NB4 (cell line): ENCODE results near the gene POM121.
"Not testable (repeated sequence)": the region's sequence is repeated elsewhere in the genome, so short reads cannot be mapped to it uniquely, and the experiment has no call there.

ENCODE experiments used
- DNase-seq: peaks from one replicate; pipeline ENCODE4 v3.0.0; 2010; ENCODE audit warnings: low read depth
- H3K4me3 ChIP-seq: one replicate; pipeline ENCODE4 v1.5.1; 2011; ENCODE audit warnings: mild to moderate bottlenecking, low read depth, low read length, moderate library complexity
- CTCF ChIP-seq: IDR thresholded peaks from one replicate; pipeline ENCODE4 v1.5.1; 2012; ENCODE audit warnings: low read depth, low read length

The POM121 gene

GRCh38 chr7:72946130-72946745, 21.3 kb downstream of the POM121 start:
- H3K4me3 ChIP-seq, DNase-seq: not testable (repeated sequence)
- peak; percentile 8 for TF ChIP-seq CTCF

GRCh38 chr7:72948714-72949113, 23.8 kb downstream of the POM121 start:
- not testable (repeated sequence) for DNase-seq, H3K4me3 ChIP-seq

GRCh38 chr7:72949276-72949675, 24.4 kb downstream of the POM121 start:
- DNase-seq, H3K4me3 ChIP-seq: not testable (repeated sequence)

- not testable (repeated sequence) for H3K4me3 ChIP-seq, DNase-seq
Observed at GRCh38 chr7:72949686-72950085, 24.8 kb downstream of the POM121 start.

GRCh38 chr7:72950432-72950831, 25.5 kb downstream of the POM121 start:
- not testable (repeated sequence) for DNase-seq, H3K4me3 ChIP-seq

- H3K4me3 ChIP-seq = peak overlapping the region; percentile 55
Observed at GRCh38 chr7:72953901-72954562, 29.1 kb downstream of the POM121 start.

GRCh38 chr7:72954563-72955198, 29.8 kb downstream of the POM121 start:
- DNase-seq = not testable (repeated sequence)
- peak overlapping the region; percentile 55 for H3K4me3 ChIP-seq

More at GRCh38 chr7:72953901-72954562, 29.1 kb downstream of the POM121 start:
- DNase-seq = not testable (repeated sequence)

GRCh38 chr7:72960029-72960428, 35.1 kb downstream of the POM121 start:
- not testable (repeated sequence) for H3K4me3 ChIP-seq, DNase-seq

- not testable (repeated sequence) for DNase-seq, H3K4me3 ChIP-seq
Observed at GRCh38 chr7:72960626-72961345, 35.9 kb downstream of the POM121 start.

GRCh38 chr7:72961346-72961650, 36.4 kb downstream of the POM121 start:
- not testable (repeated sequence) for DNase-seq, H3K4me3 ChIP-seq

GRCh38 chr7:72963056-72963455, 38.2 kb downstream of the POM121 start:
- not testable (repeated sequence) for H3K4me3 ChIP-seq, DNase-seq

- not testable (repeated sequence) for DNase-seq, H3K4me3 ChIP-seq
Observed at GRCh38 chr7:72965186-72965975, 40.5 kb downstream of the POM121 start.

- not testable (repeated sequence) for H3K4me3 ChIP-seq, DNase-seq
Observed at GRCh38 chr7:72966892-72967291, 42.0 kb downstream of the POM121 start.

GRCh38 chr7:72968980-72969516, 44.2 kb downstream of the POM121 start, which contains the start of gene TRIM74:
TSS of gene TRIM74 (minus strand) at chr7:72969466. CDS start at chr7:72966157, 3,309 bp downstream.
- not testable (repeated sequence) for H3K4me3 ChIP-seq, DNase-seq

GRCh38 chr7:72969688-72970087, 44.8 kb downstream of the POM121 start:
- DNase-seq, H3K4me3 ChIP-seq: not testable (repeated sequence)

- not testable (repeated sequence) for DNase-seq, H3K4me3 ChIP-seq
Observed at GRCh38 chr7:72971505-72971904, 46.6 kb downstream of the POM121 start.

- DNase-seq, H3K4me3 ChIP-seq: not testable (repeated sequence)
Observed at GRCh38 chr7:72974781-72975180, 49.9 kb downstream of the POM121 start.
